GM19238 (cell line): Measurements from ENCODE around the gene OR4F29.
"Not testable (repeated sequence)": the region's sequence is repeated elsewhere in the genome, so short reads cannot be mapped to it uniquely, and the experiment has no call there.

Experiments
- DNase-seq: peaks from one replicate; pipeline ENCODE4 v3.0.0; 2011; ENCODE audit warnings: low spot score; ENCODE audit not compliant: insufficient read length

OR4F29 gene

GRCh38 chr1:451578-451977 is at the start of gene OR4F29:
Gene OR4F29 (minus strand): TSS chr1:451678. CDS start chr1:451678, 0 bp downstream.
- not testable (repeated sequence) for DNase-seq
